Measurements from ENCODE around the gene GIPC1. TPM values are rescaled to one million over a fixed set of nuclear protein-coding genes. Genes with fewer than 3 reads are reported as not detected.
"Not testable (repeated sequence)": the region's sequence is repeated elsewhere in the genome, so short reads cannot be mapped to it uniquely, and the experiment has no call there.

The GIPC1 gene
- total RNA-seq, 4 donors from 2014 or later: 135 to 217 (median 164) TPM

DNA sequence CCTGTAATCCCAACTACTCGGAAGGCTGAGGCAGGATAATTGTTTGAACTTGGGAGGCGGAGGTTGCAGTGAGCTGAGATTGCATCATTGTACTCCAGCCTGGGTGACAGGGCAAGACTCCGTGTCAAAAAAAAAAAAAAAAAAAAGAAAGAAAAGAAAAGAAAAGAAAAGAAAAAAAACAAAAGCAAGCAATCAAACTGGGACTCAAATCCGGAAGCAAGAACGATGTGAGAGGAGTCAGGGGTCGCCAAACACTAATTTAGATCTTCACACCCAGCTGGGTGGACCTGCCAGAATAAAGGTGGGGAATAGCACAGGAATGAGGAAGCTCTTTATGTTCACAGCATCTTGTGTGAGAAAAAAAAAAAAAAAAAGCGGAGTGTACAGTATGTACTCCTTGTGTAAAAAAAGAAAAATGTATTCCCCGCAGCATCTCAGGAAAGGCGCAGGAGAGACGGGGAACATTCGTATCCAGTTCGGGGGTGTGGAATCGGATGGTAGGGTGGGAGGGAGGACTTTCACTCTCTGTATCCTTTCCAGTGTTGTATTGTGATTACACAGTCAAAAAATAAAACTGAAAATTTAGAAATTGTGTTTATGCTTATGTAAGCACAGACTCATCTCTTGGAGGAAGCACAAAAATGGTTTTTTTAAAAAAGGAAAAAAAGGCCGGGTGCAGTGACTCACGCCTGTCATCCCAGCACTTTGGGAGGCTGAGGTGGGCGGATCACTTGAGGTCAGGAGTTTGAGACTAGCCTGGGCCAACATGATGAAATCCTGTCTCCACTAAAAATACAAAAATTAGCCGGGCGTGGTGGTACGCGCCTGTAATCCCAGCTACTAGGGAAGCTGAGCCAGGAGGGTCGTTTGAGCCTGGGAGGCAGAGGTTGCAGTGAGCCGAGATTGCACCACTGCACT is 14.6 kb upstream of the GIPC1 start:
- WGBS, 2 donors: 17 to 19% methylated on average over 22 of the region's 22 CpGs
- H3K4me3 ChIP-seq (ENCODE audit: low read depth, poor library complexity, severe bottlenecking): no peak overlapping the region
- TF ChIP-seq POLR2A (IDR thresholded peaks at IDR 0.05): no peak
- TF ChIP-seq, protein P1, sequence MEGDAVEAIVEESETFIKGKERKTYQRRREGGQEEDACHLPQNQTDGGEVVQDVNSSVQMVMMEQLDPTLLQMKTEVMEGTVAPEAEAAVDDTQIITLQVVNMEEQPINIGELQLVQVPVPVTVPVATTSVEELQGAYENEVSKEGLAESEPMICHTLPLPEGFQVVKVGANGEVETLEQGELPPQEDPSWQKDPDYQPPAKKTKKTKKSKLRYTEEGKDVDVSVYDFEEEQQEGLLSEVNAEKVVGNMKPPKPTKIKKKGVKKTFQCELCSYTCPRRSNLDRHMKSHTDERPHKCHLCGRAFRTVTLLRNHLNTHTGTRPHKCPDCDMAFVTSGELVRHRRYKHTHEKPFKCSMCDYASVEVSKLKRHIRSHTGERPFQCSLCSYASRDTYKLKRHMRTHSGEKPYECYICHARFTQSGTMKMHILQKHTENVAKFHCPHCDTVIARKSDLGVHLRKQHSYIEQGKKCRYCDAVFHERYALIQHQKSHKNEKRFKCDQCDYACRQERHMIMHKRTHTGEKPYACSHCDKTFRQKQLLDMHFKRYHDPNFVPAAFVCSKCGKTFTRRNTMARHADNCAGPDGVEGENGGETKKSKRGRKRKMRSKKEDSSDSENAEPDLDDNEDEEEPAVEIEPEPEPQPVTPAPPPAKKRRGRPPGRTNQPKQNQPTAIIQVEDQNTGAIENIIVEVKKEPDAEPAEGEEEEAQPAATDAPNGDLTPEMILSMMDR (IDR thresholded peaks at IDR 0.05): no peak
- intact Hi-C loops (cut with DNase I; ENCODE audit: low total_unique reads): no loop called here
- DNase-seq (ENCODE audit: low spot score in 2 of 2): peak; percentile 75 to 94

DNA sequence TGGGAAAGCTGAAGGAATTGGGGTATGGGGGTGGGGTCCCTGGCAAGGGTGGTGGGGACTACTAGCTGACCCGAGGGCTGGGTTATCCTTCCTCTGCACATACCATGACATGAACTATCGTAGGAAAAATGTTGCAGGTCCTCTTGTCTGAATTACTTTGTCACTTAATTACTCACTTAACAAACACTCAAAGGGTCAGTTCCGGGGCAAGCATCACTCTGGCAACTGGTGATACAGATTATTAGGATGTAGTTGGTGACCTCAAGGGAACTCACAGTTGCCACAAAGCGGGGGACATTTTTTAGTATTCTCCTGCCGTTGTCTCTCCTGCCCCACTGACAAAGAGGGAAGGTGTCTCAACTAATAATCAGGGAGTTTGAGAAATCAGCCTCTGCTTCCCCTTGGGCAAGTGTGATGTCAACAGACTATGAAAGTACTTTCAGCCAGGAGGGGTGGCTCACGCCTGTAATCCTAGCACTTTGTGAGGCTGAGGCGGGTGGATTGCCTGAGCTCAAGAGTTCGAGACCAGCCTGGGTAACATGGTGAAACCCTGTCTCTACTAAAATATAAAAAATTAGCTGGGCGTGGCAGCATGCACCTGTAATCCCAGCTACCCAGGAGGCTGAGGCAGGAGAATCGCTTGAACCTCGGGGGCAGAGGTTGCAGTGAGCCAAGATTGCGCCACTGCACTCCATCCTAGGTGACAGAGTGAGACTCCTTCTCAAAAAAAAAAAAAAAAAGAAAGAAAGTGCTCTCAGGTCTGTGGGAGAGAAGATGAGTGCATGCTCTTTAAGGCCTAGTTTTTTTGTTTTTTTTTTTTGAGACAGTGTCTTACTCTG is 12.0 kb upstream of the GIPC1 start:
- no peak for DNase-seq (ENCODE audit: low spot score in 2 of 2)
- intact Hi-C loops (cut with DNase I; ENCODE audit: low total_unique reads): no loop called here
- 59 to 64% methylated on average over 12 of the region's 12 CpGs for WGBS, 2 donors
- no peak overlapping the region for H3K4me3 ChIP-seq (ENCODE audit: low read depth, poor library complexity, severe bottlenecking)
- TF ChIP-seq, protein P1 (IDR thresholded peaks at IDR 0.05): no peak
- TF ChIP-seq POLR2A (IDR thresholded peaks at IDR 0.05): no peak

DNA sequence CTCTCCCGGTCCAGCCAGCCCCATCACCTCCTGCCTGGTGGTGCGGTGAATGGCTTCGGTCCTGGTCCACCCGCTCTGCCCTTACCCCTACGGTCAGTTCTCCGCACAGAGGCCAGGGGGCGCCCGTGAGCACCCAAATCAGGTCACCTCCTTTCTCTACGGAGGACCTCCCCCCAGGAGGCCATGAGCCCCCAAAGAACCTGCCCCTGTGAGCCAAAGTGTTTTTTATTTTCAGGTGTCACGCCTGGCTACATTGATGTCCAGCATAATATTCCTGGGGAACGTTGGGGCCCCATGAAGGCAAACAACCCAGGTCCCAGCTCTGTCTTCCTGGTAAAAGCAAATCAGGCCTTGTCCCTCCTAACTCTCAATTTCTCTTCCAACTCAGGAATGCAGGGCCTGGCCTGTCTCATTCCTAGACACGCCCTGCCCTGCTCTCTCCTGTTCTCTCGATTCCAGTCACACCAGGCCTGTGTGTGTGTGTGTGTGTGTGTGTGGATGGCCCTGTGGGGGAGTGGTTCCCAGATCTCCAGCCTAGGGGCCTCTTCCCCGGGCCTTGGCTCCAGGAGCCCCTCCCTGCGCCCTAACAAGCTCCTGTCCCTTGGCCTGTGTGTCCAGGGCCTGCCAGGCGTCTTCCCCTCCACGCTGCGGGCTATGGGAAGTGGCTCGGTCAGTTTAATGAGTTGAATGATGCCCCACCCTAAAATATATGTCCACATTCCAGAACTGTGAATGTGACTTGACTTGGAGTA is 9.7 kb upstream of the GIPC1 start:
- H3K4me3 ChIP-seq (ENCODE audit: low read depth, poor library complexity, severe bottlenecking): no peak overlapping the region
- WGBS, 2 donors: 28 to 38% methylated on average over 19 of the region's 19 CpGs
- TF ChIP-seq POLR2A (IDR thresholded peaks at IDR 0.05): no peak
- TF ChIP-seq, protein P1 (IDR thresholded peaks at IDR 0.05): no peak
- DNase-seq (ENCODE audit: low spot score in 2 of 2): peak; percentile 54 to 90
- intact Hi-C loops (cut with DNase I; ENCODE audit: low total_unique reads): no loop called here

DNA sequence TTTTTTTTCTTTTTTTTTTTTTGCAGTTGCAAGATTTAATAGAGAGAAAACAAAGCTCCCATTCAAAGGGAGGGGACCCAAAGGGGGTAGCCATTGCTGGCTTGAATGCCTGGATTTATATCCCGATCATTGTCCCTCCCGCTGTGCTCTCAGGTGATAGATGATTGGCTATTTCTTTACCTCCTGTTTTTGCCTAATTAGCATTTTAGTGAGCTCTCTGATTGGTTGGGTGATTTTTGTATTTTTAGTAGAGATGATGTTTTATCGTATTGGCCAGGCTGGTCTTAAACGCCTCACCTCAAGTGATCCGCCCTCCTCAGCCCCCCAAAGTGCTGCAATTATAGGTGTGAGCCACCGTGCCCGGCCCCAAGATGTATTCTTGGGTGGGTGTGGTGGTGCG is 8.6 kb upstream of the GIPC1 start:
- intact Hi-C loops (cut with DNase I; ENCODE audit: low total_unique reads): not testable (repeated sequence)
- 89 to 91% methylated on average over 8 of the region's 8 CpGs for WGBS, 2 donors

DNA sequence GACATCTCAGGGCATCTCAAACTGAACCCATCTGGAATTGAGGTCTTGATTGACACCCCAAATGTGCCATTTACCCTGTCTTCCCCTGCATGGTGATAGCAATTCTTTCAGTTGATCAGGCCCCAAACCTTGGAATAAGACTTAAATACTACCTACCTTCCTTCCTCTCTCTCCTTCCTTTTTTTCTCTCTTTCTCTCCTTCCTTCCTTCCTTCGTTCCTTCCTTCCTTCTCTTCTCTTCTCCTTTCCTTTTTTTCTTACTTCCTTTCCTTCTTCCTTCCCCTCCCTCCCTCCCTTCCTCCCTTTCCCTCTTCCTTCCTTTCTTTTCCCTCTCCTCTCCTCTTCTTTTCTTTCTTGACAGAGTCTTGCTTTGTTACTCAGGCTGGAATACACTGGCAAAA is 7.4 kb upstream of the GIPC1 start:
- WGBS, 2 donors: 74 to 75% methylated on average over 1 of the region's 1 CpG
- no peak overlapping the region for H3K4me3 ChIP-seq (ENCODE audit: low read depth, poor library complexity, severe bottlenecking)
- no peak for DNase-seq (ENCODE audit: low spot score in 2 of 2)
- TF ChIP-seq, protein P1 (IDR thresholded peaks at IDR 0.05): no peak
- no peak for TF ChIP-seq POLR2A (IDR thresholded peaks at IDR 0.05)
- intact Hi-C loops (cut with DNase I; ENCODE audit: low total_unique reads): no loop called here

More for the DNA sequence above, 8.6 kb upstream of the GIPC1 start:
- not testable (repeated sequence) for H3K4me3 ChIP-seq (ENCODE audit: low read depth, poor library complexity, severe bottlenecking); DNase-seq (ENCODE audit: low spot score in 2 of 2)

Data from lower leg skin (tissue), 4 donors.